Panc1 (cell line): ENCODE measurements around the gene ARHGEF7. TPM values are rescaled to one million over a fixed set of nuclear protein-coding genes. Genes with fewer than 3 reads are reported as not detected.

Experiments
- ATAC-seq: fragments of 200-7000 bp; cut with Tn5 transposase; 2 replicates; pipeline ENCODE4 v1.9.1; 2020; ENCODE audit warnings: mild to moderate bottlenecking, moderate library complexity
- BruUV-seq: library from RNA; stranded (reverse); fragments of 400-500 nt; replicated peaks from 2 replicates; lab custom pipeline; 2021; lab: Mats Ljungman, UMichigan
- CTCF ChIA-PET: fragments of 300-600 bp; sonication (Branson Sonifier 250); formaldehyde crosslinking; loops from one replicate; lab custom pipeline; 2022; ENCODE audit warnings: antibody characterized with exemption; lab: Charles Lee
- POLR2A ChIA-PET: fragments of 300-600 bp; sonication (Branson Sonifier 250); formaldehyde crosslinking; loops from one replicate; lab custom pipeline; 2022; ENCODE audit warnings: antibody characterized with exemption; lab: Charles Lee
- DNase-seq: peaks from one replicate; pipeline ENCODE4 v3.0.0-alpha.2; 2010; ENCODE audit warnings: low read depth, low spot score
- H3K27ac ChIP-seq: 2 replicates; pipeline ENCODE4 v1.5.1; 2011; ENCODE audit warnings: mild to moderate bottlenecking, low read length, inconsistent platforms
- H3K27me3 ChIP-seq: fragments of 200-500 bp; sonication (Bioruptor generic); 2 replicates; pipeline ENCODE4 v1.6.0; 2014; ENCODE audit warnings: low read length, inconsistent platforms; ENCODE audit not compliant: control insufficient read depth, insufficient read depth
- H3K36me3 ChIP-seq: fragments of 200-500 bp; sonication (Bioruptor generic); 2 replicates; pipeline ENCODE4 v1.5.1; 2014; ENCODE audit warnings: inconsistent platforms, mild to moderate bottlenecking, low read length, moderate library complexity; ENCODE audit not compliant: control insufficient read depth, insufficient read depth
- H3K4me1 ChIP-seq: 2 replicates; pipeline ENCODE4 v1.5.1; 2011; ENCODE audit warnings: inconsistent platforms, mild to moderate bottlenecking, low read length, moderate library complexity; ENCODE audit not compliant: control insufficient read depth, insufficient read depth
- H3K4me3 ChIP-seq, 2 experiments: 2 replicates each; pipeline ENCODE4 v1.5.1; 2011 to 2012; ENCODE audit warnings: low read depth in 2 of 2, low read length in 2 of 2, mild to moderate bottlenecking in 2 of 2, inconsistent platforms in 1 of 2, moderate library complexity in 1 of 2
- H3K9me3 ChIP-seq: fragments of 200-500 bp; sonication (Bioruptor generic); 2 replicates; pipeline ENCODE4 v1.5.1; 2014; ENCODE audit warnings: low read depth, mild to moderate bottlenecking, inconsistent platforms, low read length, moderate library complexity; ENCODE audit not compliant: control insufficient read depth, insufficient read depth
- POLR2AphosphoS5 ChIP-seq: IDR thresholded peaks from 2 replicates; pipeline ENCODE4 v1.6.1; 2012; ENCODE audit warnings: mild to moderate bottlenecking, low read depth, low read length, moderate library complexity
- SIN3A ChIP-seq: IDR thresholded peaks from 2 replicates; pipeline ENCODE4 v1.6.1; 2012; ENCODE audit warnings: low read depth, mild to moderate bottlenecking, low read length, moderate library complexity, borderline replicate concordance; ENCODE audit not compliant: insufficient read depth
- TCF7L2 ChIP-seq: IDR thresholded peaks from 2 replicates; pipeline ENCODE4 v1.6.1; 2011; ENCODE audit warnings: mild to moderate bottlenecking, low read depth, low read length, inconsistent platforms
- in situ Hi-C: cut with HindIII; loops from 2 replicates; pipeline ENCODE4 v1.10.0; 2016; ENCODE audit warnings: low sequenced_read_pairs, low pct_unique_long_range_greater_than_20kb
- intact Hi-C: fragments of 100-400 bp; cut with micrococcal nuclease; formaldehyde crosslinking; loops from one replicate; pipeline ENCODE4 v1.10.0; 2022; ENCODE audit not compliant: unreplicated experiment
- total RNA-seq: library from RNA; stranded (reverse); gene quantifications from one replicate; pipeline ENCODE4 v1.2.1, GENCODE V29; 2021; ENCODE audit not compliant: unreplicated experiment
- TF ChIP-seq, protein P1 (sequence below), 2 experiments: IDR thresholded peaks; 2 replicates each; pipeline ENCODE4 v1.6.1; 2011 to 2012; ENCODE audit warnings: low read depth in 2 of 2, control low read depth in 1 of 2, low read length in 1 of 2, mild to moderate bottlenecking in 1 of 2, moderate library complexity in 1 of 2; ENCODE audit not compliant: insufficient read depth in 1 of 2
- TF ChIP-seq, protein P2 (sequence below): fragments of 450-650 bp; IDR thresholded peaks from 2 replicates; pipeline ENCODE4 v1.5.1; 2017; ENCODE audit warnings: mild to moderate bottlenecking

ARHGEF7 gene
- total RNA-seq, 1 experiment from 2014 or later = 36.4 TPM

DNA sequence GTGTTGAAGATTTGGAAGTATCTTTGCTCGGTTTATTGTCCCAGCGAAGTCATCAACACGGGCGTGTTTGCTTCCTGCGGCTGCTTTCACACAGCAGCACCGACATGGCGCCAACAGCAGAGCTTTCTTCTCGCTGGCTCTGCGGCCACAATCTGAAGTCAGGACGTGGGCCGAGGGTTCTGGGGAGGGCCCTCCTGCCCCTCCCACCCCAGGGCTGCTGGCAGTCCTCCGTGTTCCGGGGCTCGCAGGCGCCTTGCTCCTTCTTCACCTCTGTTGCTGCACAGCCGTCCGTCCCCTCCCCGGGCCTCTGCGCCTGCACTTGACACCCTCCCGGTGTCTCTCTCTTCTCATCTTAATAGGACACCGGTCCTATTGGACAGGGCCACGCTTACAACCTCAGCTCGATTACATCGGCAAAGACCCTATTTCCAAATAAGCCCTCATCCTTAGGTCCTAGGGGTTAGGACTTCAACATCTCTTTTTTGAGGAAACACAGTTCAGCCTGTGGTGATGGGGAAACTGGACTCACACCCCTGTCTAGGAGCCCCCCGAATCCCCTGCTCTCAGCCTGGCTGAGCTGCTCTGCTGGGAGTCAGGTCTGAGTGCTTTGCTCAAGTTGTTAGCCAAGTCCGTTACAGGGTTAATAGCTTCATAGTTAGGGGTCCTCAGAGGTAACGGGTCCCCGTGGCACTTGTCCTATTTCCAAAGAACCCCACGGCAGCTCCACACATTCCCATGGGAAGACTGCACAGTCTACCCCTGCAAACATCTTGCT is 202.6 kb downstream of the ARHGEF7 start:
- DNase-seq (no peak), ATAC-seq (no peak)
- no peaks in the 10 kb centered on the region for H3K9me3 ChIP-seq
- H3K4me1 ChIP-seq = no peaks in the 10 kb centered on the region
- intact Hi-C loops (no loop called here), in situ Hi-C loops (no loop called here)
- H3K4me3 ChIP-seq = no peak overlapping the region
- no peaks in the 10 kb centered on the region for H3K36me3 ChIP-seq
- POLR2A ChIA-PET = no interaction called here
- BruUV-seq = no TSS peak
- no peak overlapping the region for H3K27ac ChIP-seq
- TF ChIP-seq, protein P1, sequence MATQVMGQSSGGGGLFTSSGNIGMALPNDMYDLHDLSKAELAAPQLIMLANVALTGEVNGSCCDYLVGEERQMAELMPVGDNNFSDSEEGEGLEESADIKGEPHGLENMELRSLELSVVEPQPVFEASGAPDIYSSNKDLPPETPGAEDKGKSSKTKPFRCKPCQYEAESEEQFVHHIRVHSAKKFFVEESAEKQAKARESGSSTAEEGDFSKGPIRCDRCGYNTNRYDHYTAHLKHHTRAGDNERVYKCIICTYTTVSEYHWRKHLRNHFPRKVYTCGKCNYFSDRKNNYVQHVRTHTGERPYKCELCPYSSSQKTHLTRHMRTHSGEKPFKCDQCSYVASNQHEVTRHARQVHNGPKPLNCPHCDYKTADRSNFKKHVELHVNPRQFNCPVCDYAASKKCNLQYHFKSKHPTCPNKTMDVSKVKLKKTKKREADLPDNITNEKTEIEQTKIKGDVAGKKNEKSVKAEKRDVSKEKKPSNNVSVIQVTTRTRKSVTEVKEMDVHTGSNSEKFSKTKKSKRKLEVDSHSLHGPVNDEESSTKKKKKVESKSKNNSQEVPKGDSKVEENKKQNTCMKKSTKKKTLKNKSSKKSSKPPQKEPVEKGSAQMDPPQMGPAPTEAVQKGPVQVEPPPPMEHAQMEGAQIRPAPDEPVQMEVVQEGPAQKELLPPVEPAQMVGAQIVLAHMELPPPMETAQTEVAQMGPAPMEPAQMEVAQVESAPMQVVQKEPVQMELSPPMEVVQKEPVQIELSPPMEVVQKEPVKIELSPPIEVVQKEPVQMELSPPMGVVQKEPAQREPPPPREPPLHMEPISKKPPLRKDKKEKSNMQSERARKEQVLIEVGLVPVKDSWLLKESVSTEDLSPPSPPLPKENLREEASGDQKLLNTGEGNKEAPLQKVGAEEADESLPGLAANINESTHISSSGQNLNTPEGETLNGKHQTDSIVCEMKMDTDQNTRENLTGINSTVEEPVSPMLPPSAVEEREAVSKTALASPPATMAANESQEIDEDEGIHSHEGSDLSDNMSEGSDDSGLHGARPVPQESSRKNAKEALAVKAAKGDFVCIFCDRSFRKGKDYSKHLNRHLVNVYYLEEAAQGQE (IDR thresholded peaks at IDR 0.05; ENCODE audit: insufficient read depth in 1 of 2, low read depth in 2 of 2, low read length in 1 of 2) = no peak
- TF ChIP-seq SIN3A (no peak), TCF7L2 (no peak), POLR2AphosphoS5 (no peak)
- TF ChIP-seq, protein P2, sequence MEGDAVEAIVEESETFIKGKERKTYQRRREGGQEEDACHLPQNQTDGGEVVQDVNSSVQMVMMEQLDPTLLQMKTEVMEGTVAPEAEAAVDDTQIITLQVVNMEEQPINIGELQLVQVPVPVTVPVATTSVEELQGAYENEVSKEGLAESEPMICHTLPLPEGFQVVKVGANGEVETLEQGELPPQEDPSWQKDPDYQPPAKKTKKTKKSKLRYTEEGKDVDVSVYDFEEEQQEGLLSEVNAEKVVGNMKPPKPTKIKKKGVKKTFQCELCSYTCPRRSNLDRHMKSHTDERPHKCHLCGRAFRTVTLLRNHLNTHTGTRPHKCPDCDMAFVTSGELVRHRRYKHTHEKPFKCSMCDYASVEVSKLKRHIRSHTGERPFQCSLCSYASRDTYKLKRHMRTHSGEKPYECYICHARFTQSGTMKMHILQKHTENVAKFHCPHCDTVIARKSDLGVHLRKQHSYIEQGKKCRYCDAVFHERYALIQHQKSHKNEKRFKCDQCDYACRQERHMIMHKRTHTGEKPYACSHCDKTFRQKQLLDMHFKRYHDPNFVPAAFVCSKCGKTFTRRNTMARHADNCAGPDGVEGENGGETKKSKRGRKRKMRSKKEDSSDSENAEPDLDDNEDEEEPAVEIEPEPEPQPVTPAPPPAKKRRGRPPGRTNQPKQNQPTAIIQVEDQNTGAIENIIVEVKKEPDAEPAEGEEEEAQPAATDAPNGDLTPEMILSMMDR = no peak
- CTCF ChIA-PET = no interaction called here
- H3K27me3 ChIP-seq = no peaks in the 10 kb centered on the region

DNA sequence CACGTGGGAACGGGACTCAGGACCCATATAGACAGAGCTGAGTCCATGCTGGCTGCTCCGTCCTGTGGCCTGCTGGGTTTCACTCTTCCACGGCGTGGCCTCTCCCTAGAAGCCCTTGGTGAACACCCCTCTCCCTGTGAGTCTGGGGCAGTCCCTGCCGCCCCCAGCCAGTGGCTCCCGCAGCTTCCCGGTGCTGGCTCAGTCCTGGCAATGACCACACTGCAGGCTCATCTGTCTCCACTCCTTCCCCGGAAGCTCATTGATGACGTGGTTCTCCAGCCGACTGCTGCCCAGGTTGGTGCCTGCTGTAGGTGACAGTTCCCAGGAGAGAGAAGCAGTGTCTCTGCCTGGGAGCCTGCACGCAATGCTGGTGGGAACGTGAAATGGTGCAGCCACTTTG is 203.3 kb downstream of the ARHGEF7 start:
- ChIA-PET CTCF (no interaction called here), POLR2A (no interaction called here)
- Histone ChIP-seq H3K4me1 (no peaks in the 10 kb centered on the region), H3K36me3 (no peaks in the 10 kb centered on the region), H3K4me3 (no peak overlapping the region), H3K27ac (no peak overlapping the region), H3K9me3 (no peaks in the 10 kb centered on the region), H3K27me3 (no peaks in the 10 kb centered on the region)
- in situ Hi-C loops = no loop called here
- ATAC-seq (no peak), DNase-seq (no peak)
- intact Hi-C loops = no loop called here
- TF ChIP-seq, protein P2 = no peak
- TF ChIP-seq SIN3A = no peak
- TF ChIP-seq, protein P1 (IDR thresholded peaks at IDR 0.05; ENCODE audit: insufficient read depth in 1 of 2, low read depth in 2 of 2, low read length in 1 of 2) = no peak
- no peak for TF ChIP-seq POLR2AphosphoS5
- no peak for TF ChIP-seq TCF7L2
- BruUV-seq = no TSS peak
